AG04449 (cell line): ENCODE data around the gene MCRS1.

Experiments
- CTCF ChIA-PET: fragments of 350-600 bp; formaldehyde crosslinking; extraction: SDS; loops from one replicate; lab custom pipeline; 2021; ENCODE audit warnings: antibody characterized with exemption; lab: Yijun Ruan, JAX
- POLR2A ChIA-PET: fragments of 400-600, 350-600 bp; formaldehyde crosslinking; extraction: SDS; loops from one replicate; lab custom pipeline; 2020; ENCODE audit warnings: antibody characterized with exemption, inconsistent platforms; lab: Yijun Ruan, JAX
- DNase-seq: peaks from one replicate; pipeline ENCODE4 v3.0.0-alpha.2; 2010; ENCODE audit warnings: low read depth, low spot score
- H3K4me3 ChIP-seq: 2 replicates; pipeline ENCODE4 v1.5.1; 2011; ENCODE audit warnings: low read depth, mild to moderate bottlenecking, control low read depth, low read length
- TF ChIP-seq, protein P1 (sequence below): IDR thresholded peaks from one replicate; pipeline ENCODE4 v1.5.1; 2011; ENCODE audit warnings: mild to moderate bottlenecking, moderate library complexity, low read length, control low read depth, inconsistent platforms; ENCODE audit not compliant: insufficient read depth; ENCODE audit errors: missing control alignments

MCRS1 gene

DNA sequence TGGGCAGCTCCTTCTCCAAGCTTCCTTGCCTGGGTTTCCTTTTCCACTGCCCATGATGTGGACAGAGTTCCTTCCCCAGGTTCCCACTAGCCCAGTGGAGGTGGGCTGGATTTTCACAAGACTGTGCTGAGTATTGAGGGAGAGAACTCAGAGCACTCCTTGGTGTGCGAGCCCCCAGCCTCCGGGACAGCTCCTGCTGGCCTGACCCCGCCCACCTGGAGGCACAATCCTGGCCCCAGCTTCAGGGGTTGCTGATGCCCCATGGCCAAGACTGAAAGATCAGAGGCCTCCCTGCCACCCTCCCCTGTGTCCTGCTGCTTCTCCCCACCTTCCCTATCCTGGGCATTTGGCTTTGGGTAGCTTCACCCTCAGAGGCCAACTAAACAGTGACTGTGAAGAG lies 21.5 kb downstream of the MCRS1 start:
- ChIA-PET POLR2A (interaction anchor here (0.7 kb wide), 1 partner anchor 9 kb away, joined by 3 read pairs; no protein-coding TSS in a partner anchor), CTCF (interaction anchor here (1.0 to 2.5 kb wide), 7 partner anchors 11 to 215 kb away, joined by 3 to 10 read pairs (median 4); no protein-coding TSS in a partner anchor)
- no peak for DNase-seq
- TF ChIP-seq, protein P1, sequence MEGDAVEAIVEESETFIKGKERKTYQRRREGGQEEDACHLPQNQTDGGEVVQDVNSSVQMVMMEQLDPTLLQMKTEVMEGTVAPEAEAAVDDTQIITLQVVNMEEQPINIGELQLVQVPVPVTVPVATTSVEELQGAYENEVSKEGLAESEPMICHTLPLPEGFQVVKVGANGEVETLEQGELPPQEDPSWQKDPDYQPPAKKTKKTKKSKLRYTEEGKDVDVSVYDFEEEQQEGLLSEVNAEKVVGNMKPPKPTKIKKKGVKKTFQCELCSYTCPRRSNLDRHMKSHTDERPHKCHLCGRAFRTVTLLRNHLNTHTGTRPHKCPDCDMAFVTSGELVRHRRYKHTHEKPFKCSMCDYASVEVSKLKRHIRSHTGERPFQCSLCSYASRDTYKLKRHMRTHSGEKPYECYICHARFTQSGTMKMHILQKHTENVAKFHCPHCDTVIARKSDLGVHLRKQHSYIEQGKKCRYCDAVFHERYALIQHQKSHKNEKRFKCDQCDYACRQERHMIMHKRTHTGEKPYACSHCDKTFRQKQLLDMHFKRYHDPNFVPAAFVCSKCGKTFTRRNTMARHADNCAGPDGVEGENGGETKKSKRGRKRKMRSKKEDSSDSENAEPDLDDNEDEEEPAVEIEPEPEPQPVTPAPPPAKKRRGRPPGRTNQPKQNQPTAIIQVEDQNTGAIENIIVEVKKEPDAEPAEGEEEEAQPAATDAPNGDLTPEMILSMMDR = no peak
- no peak overlapping the region for H3K4me3 ChIP-seq

DNA sequence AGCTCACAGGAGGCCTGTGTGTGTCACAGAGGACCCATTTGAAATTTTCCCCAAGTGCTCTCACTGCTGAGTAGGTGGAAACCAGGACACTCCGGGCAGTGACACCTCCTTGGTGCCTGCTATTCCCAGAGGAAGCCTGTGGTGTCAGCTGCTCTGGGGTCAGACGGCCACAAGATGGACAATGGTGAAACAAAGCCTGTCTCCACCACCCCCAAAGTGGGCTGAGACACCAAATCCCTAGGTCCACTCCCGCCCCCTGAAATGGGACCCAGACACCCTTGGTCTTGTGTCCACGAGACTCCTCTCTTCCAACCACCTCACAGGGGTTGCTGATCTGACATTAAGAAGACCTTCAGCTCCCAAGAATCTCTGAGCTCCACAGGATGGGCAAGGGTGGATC lies 22.1 kb downstream of the MCRS1 start:
- ChIA-PET CTCF (interaction anchor here (1.2 to 2.5 kb wide), 7 partner anchors 11 to 214 kb away, joined by 3 to 10 read pairs (median 5); no protein-coding TSS in a partner anchor), POLR2A (interaction anchor here (0.7 kb wide), 1 partner anchor 8 kb away, joined by 3 read pairs; no protein-coding TSS in a partner anchor)
- H3K4me3 ChIP-seq = no peak overlapping the region
- no peak for DNase-seq
- TF ChIP-seq, protein P1 = no peak

DNA sequence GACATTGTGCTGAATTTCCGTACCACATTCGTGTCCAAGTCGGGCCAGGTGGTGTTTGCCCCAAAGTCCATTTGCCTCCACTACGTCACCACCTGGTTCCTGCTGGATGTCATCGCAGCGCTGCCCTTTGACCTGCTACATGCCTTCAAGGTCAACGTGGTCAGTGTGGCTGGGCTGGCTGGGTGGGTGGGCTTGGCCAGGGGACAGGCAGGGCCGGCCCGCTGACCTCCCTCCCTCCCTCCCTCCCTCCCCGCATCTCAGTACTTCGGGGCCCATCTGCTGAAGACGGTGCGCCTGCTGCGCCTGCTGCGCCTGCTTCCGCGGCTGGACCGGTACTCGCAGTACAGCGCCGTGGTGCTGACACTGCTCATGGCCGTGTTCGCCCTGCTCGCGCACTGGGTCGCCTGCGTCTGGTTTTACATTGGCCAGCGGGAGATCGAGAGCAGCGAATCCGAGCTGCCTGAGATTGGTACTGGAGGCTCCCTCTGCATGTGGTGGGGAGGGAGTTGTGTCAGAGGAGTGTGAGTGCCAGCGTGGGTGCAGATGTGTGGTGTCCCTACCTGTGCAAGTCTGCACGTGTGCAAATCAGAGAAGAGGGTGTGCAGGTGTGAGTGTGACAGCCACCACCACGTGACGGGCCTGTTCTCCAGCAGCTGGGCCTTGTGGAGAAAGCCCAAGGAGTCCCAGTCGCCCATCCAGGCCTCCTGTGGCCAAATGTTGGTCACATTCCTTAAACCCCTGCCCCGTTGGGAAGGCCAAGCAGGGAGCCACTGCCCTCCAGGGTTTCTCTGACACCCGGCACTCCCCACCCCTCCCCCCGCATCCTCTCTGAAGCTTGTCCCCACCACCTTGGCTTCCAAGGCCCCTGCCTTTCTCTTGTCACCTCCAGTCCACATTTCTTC lies 23.8 kb downstream of the MCRS1 start:
- no peak overlapping the region for H3K4me3 ChIP-seq
- TF ChIP-seq, protein P1 = no peak
- POLR2A ChIA-PET = interaction anchor here (0.6 kb wide), 1 partner anchor 20 kb away, joined by 3 read pairs; no protein-coding TSS in a partner anchor
- CTCF ChIA-PET = interaction anchor here (1.0 to 1.5 kb wide), 3 partner anchors 10 to 202 kb away, joined by 4 to 7 read pairs (median 6); no protein-coding TSS in a partner anchor
- no peak for DNase-seq

DNA sequence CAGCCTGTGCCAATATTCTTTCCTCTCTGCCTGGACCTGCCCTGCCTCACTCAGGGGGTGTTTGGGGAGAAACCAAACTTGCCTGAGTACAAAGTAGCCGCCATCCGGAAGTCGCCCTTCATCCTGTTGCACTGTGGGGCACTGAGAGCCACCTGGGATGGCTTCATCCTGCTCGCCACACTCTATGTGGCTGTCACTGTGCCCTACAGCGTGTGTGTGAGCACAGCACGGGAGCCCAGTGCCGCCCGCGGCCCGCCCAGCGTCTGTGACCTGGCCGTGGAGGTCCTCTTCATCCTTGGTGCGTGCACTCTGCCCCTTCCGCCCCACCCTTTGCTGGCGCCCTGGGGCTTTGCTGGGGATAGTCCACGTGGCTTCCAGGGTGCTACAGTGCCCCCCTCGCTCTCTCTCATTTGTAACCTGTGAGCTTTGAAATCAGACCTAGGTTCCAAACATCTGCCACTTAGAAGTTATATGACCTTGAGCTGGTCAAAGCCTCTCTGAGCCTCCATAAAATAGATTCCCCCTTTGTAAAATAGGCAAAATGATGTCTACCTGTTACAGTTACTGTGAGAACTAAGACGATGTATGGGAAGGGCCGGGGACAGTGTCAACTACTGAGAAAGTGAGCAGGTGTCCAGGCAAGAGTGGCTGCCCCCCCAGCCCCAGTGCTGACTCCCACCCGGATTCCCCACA lies 24.6 kb downstream of the MCRS1 start:
- no peak overlapping the region for H3K4me3 ChIP-seq
- DNase-seq = no peak
- TF ChIP-seq, protein P1 = no peak
- CTCF ChIA-PET = interaction anchor here (1.0 to 1.4 kb wide), 3 partner anchors 11 to 195 kb away, joined by 3 to 4 read pairs (median 3); no protein-coding TSS in a partner anchor
- POLR2A ChIA-PET = no interaction called here

DNA sequence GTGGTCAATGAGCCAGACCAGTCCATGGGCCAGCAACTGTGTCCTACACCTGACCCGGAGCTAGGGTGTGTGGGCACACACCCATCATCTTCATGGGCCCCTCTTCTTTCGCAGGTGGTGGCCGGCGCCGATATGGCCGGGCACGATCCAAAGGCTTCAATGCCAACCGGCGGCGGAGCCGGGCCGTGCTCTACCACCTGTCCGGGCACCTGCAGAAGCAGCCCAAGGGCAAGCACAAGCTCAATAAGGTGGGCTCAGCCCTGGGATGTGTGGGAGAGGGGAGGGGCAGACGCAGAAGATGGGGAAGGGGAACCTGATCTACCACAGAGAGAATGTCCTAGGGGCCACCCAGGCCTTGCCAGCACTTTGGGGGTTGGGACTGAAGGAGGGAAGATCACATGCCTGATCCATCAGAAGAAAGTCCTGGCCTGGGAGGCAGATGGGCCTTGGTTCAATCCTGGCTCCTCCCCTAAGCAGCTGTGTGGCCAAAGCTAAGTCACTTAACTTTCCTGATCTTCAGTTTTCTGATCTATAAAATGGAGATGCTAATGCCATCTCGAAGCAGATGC lies 25.3 kb downstream of the MCRS1 start:
- TF ChIP-seq, protein P1 = no peak
- DNase-seq = no peak
- no peak overlapping the region for H3K4me3 ChIP-seq
- POLR2A ChIA-PET = no interaction called here
- CTCF ChIA-PET = interaction anchor here (0.8 to 1.4 kb wide), 4 partner anchors 11 to 246 kb away, joined by 3 to 4 read pairs (median 3); no protein-coding TSS in a partner anchor
